ENCODE measurements around the gene GPD1L. TPM values are rescaled to one million over a fixed set of nuclear protein-coding genes. Genes with fewer than 3 reads are reported as not detected.
A peak's percentile ranks its signal among the peaks of the same experiment; 100 is the strongest.

GPD1L gene
- total and polyA plus RNA-seq, 2 of the 13 experiments (the other 11 are each of a cell fraction or from before 2014, with no cell fraction given), result 4.9 to 13.7 TPM

- TF ChIP-seq, protein P1, sequence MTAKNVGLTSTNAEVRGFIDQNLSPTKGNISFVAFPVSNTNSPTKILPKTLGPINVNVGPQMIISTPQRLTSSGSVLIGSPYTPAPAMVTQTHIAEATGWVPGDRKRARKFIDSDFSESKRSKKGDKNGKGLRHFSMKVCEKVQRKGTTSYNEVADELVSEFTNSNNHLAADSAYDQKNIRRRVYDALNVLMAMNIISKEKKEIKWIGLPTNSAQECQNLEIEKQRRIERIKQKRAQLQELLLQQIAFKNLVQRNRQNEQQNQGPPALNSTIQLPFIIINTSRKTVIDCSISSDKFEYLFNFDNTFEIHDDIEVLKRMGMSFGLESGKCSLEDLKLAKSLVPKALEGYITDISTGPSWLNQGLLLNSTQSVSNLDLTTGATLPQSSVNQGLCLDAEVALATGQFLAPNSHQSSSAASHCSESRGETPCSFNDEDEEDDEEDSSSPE (CRISPR knock-in tag; IDR thresholded peaks at IDR 0.05), result no peak
- TF ChIP-seq, protein P2, sequence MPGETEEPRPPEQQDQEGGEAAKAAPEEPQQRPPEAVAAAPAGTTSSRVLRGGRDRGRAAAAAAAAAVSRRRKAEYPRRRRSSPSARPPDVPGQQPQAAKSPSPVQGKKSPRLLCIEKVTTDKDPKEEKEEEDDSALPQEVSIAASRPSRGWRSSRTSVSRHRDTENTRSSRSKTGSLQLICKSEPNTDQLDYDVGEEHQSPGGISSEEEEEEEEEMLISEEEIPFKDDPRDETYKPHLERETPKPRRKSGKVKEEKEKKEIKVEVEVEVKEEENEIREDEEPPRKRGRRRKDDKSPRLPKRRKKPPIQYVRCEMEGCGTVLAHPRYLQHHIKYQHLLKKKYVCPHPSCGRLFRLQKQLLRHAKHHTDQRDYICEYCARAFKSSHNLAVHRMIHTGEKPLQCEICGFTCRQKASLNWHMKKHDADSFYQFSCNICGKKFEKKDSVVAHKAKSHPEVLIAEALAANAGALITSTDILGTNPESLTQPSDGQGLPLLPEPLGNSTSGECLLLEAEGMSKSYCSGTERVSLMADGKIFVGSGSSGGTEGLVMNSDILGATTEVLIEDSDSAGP (CRISPR knock-in tag; IDR thresholded peaks at IDR 0.05; ENCODE audit: borderline replicate concordance), result 0 out of 2 replicates have a peak, but pooled peaks have one; percentile 14
- no peak for TF ChIP-seq ATF7-NPFF (CRISPR knock-in tag; IDR thresholded peaks at IDR 0.05; ENCODE audit: low read depth)
Observed at GRCh38 chr3:32143849-32144757, 37.7 kb downstream of the GPD1L start (continued).

DNA sequence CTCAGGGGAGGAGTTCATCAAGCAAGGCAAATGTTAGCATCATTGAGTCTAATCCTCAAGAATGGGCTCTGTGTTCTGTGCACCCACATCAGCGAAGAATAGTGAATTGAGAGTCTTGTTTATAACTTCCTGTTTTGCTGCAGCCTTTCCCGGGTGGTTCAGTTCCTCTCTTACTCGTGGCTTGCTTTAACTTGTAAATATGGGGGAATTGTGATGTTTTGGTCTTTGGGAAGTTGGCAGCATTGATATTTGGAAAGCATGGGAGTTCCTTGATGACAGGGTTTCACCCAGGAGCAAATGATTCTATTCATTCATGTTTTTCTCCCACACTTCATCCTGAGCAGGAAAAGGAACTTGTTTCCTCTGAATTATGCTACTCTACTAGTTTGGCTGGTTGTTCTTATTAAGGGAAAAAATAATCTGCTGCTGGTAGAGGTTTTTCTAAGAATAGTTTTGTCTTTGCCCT lies 40.4 kb downstream of the GPD1L start:
- Histone ChIP-seq H3K9ac (ENCODE audit: insufficient read depth, low read depth, low read length) (no peak overlapping the region), H2AFZ (ENCODE audit: low read length) (no peak overlapping the region), H3K4me3 (replicated peaks in 1 of 3; ENCODE audit: insufficient read depth in 1 of 3, low read depth in 2 of 3, low read length in 3 of 3) (no peak overlapping the region), H3K36me3 (replicated peaks in 1 of 2; ENCODE audit: control insufficient read depth in 1 of 2, insufficient read depth in 2 of 2, low read length in 2 of 2) (no peaks in the 10 kb centered on the region; a peak in 1 of 5 replicates), H3K27ac (ENCODE audit: extremely low read length, insufficient read depth, low read length) (no peak overlapping the region), H3K27me3 (ENCODE audit: control insufficient read depth in 1 of 2, insufficient read depth in 2 of 2, low read length in 2 of 2) (no peaks in the 10 kb centered on the region; a peak in 1 of 5 replicates), H3K4me1 (ENCODE audit: insufficient read depth, low read length) (peaks cover 25% of the 10 kb centered on the region), H3K4me2 (ENCODE audit: low read depth, low read length) (no peak overlapping the region), H4K20me1 (ENCODE audit: insufficient read depth, low read length) (no peaks in the 10 kb centered on the region), H3K79me2 (ENCODE audit: insufficient read depth, low read length) (no peaks in the 10 kb centered on the region), H3K9me3 (ENCODE audit: low read length) (no peaks in the 10 kb centered on the region)
- FAIRE-seq (no peak), DNase-seq (ENCODE audit: low spot score) (no peak), ATAC-seq (no peak)
- CTCF ChIA-PET (ENCODE audit: low intra/inter-chr PET ratio, low total read pairs), result no interaction called here
- BruUV-seq (replicated peaks), result no TSS peak
- in situ Hi-C loops (cut with HindIII; ENCODE audit: extremely low pct_ligation_motif_present, low pct_unique_long_range_greater_than_20kb) (no loop called here), intact Hi-C loops (cut with micrococcal nuclease; ENCODE audit: unreplicated experiment) (no loop called here)
- 73% methylated on average over 3 of the region's 3 CpGs for WGBS (ENCODE audit: low lambda C conversion rate)
- POLR2A ChIA-PET, result no interaction called here
- no peak for TF ChIP-seq ZNF234 (CRISPR knock-in tag; conservative IDR thresholded peaks at IDR 0.05)
- no peak for TF ChIP-seq HDAC2 (CRISPR knock-in tag; IDR thresholded peaks at IDR 0.05)
- no peak for TF ChIP-seq ZBTB3 (CRISPR knock-in tag; IDR thresholded peaks at IDR 0.05; ENCODE audit: borderline replicate concordance, low read depth)
- no peak for TF ChIP-seq ZHX2 (IDR thresholded peaks at IDR 0.05; ENCODE audit: low read depth)
- TF ChIP-seq ZHX2 (CRISPR knock-in tag; IDR thresholded peaks at IDR 0.05; ENCODE audit: borderline replicate concordance), result no peak
- TF ChIP-seq, protein P3, sequence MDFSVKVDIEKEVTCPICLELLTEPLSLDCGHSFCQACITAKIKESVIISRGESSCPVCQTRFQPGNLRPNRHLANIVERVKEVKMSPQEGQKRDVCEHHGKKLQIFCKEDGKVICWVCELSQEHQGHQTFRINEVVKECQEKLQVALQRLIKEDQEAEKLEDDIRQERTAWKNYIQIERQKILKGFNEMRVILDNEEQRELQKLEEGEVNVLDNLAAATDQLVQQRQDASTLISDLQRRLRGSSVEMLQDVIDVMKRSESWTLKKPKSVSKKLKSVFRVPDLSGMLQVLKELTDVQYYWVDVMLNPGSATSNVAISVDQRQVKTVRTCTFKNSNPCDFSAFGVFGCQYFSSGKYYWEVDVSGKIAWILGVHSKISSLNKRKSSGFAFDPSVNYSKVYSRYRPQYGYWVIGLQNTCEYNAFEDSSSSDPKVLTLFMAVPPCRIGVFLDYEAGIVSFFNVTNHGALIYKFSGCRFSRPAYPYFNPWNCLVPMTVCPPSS (IDR thresholded peaks at IDR 0.05), result no peak
